HG03097 (cell line): ENCODE measurements around the gene MYO15A.
A peak's percentile ranks its signal among the peaks of the same experiment; 100 is the strongest.

ENCODE experiments used
- ATAC-seq: cut with Tn5 transposase; IDR thresholded peaks from one replicate; pipeline ENCODE4 v1.9.1; 2021; ENCODE audit not compliant: unreplicated experiment, low FRiP score

Gene MYO15A

DNA sequence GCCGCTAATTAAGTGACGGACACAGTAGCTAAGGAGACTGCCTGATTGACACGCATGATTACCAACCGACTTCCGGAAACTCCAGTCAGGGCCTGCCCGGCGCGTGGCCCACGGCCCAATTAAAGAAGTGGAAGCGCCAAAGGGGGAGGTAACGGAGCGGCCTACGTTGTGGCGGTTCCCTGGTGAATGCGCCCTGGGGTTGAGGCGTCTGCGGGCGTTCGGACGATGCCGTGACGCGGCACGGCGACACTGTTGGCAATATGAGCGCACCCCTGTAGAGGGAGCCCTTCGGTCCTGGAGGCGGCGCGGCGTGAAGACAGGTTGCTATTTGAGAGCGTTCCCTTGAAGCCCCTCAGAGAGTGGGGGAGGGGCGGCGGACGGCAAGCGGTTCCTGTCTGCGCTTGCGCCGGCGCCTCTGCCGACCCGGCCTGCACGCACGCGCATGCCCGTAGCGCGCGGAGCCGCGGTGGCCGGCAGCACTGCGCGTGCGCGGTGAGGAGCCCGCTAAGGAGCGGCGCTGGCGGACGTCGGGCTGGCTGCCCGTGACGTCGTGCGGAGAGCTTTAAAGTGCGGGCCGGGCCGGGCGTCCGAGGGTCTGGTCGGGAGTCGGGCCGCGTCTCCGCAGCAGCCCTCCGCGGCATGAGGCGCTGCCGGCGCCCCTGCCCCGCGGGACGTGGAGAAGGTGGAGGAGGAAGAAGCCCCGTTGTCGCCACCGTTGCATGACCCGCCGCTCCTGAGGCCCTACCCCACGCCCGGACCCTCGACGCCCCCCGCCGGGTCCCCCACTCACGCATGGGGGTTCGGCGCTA, 75.0 kb downstream of the MYO15A start, which contains the start of gene ALKBH5:
Gene ALKBH5 (plus strand): TSS at position 495 of the 809 bp plus-strand sequence. CDS start 416 bp downstream, outside the sequence.
- ATAC-seq, result peak; percentile 80

DNA sequence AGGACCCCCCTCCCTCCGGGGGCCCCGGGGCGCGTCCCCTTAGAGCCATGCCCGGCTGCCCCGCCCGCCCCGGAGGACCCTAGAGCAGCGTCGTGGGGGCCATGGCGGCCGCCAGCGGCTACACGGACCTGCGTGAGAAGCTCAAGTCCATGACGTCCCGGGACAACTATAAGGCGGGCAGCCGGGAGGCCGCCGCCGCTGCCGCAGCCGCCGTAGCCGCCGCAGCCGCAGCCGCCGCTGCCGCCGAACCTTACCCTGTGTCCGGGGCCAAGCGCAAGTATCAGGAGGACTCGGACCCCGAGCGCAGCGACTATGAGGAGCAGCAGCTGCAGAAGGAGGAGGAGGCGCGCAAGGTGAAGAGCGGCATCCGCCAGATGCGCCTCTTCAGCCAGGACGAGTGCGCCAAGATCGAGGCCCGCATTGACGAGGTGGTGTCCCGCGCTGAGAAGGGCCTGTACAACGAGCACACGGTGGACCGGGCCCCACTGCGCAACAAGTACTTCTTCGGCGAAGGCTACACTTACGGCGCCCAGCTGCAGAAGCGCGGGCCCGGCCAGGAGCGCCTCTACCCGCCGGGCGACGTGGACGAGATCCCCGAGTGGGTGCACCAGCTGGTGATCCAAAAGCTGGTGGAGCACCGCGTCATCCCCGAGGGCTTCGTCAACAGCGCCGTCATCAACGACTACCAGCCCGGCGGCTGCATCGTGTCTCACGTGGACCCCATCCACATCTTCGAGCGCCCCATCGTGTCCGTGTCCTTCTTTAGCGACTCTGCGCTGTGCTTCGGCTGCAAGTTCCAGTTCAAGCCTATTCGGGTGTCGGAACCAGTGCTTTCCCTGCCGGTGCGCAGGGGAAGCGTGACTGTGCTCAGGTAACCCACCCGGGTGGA, 75.8 kb downstream of the MYO15A start:
- ATAC-seq, result peak; percentile 6

DNA sequence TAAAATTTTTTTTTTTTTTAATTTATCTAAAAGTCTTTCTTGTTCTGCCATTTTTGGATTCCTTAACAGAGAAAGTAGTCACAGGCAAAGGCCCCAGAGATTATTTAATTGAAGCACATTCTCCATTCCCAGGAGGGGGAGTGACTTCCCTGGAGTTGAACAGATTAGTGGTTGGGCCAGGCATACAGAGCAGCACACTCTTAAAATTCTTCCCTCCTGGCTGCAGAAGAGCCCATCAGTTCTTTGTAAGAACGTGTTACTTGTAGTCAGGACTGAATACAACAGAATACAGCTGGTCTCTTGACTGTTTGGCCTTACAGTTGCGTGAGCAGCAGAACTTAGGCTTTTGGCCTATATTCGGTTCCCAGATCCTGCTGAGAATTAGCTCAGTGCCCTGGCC, 76.8 kb downstream of the MYO15A start:
- ATAC-seq, result no peak

DNA sequence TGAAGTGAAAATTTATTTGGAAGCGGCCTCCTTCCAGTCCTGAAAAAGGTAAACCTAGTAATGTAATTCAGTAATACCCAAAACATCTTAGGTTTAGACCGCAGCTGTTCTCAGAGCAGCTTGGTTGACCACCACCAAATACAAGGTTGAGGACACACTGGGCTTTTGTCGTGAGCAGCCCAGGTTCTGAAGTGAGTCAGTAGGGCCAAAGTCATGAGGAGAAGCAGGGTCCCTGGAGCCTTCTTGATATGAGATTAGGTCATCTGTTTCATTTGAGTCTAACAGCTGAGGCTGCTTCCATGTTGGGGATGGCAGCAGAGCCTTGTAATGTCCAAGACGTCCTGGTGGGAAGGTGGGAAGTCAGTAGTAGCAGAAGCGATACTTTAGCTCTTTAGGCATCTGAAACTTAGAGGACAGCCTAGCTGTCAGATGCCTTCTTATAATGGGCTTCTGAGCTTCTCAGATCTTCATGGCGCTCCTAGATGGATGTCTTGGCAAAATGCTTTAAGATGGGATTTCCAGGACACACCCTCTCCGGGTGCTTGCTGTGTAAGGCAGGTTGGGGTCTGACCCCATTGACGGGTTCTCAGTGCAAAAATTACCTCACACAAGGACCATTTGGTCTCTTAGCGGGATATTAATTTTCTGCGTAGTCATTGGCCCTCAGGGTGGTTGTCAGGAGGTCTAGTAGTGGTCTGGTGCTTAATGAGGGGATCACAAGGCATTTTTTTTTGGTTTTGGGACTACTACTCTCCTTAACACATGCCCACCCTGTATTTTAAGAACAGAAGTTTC, 77.5 kb downstream of the MYO15A start:
- no peak for ATAC-seq

DNA sequence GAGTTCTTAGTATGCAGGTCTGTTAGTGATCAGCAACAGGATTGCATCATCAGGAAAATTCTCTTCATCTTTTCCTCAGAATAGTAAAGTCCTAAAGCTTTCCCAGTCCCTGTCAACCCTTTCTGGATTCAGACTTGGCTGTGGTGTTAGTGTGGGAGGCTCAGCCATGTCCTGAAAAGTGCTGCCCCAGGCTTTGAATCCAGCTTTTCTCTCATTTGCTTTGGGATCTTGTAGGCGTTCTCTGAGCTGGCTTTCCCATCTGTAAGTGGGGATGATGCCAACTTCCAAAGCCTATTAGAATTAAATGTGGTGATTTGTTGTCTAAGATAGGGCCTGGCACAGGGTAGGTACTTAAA, 78.0 kb downstream of the MYO15A start:
- no peak for ATAC-seq

DNA sequence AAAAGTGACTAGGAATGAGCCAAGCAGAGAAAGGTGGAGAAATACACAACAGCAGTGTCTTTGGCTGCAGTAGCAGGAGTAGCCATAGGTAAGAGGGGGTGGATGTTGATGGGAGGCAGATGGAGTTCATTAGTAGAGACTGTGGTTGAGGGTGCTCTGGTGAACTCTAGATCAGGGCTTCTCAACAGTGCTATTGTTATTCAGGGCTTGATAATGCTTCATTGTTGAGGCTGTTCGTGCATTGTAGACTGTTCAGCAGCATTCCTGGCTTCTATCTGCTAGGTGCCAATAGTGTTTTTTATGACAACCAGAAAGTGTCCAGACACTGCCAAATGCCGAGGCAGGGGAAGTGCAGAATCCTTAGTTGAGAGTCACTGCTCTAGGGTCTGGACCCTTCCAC, 78.7 kb downstream of the MYO15A start:
- no peak for ATAC-seq

DNA sequence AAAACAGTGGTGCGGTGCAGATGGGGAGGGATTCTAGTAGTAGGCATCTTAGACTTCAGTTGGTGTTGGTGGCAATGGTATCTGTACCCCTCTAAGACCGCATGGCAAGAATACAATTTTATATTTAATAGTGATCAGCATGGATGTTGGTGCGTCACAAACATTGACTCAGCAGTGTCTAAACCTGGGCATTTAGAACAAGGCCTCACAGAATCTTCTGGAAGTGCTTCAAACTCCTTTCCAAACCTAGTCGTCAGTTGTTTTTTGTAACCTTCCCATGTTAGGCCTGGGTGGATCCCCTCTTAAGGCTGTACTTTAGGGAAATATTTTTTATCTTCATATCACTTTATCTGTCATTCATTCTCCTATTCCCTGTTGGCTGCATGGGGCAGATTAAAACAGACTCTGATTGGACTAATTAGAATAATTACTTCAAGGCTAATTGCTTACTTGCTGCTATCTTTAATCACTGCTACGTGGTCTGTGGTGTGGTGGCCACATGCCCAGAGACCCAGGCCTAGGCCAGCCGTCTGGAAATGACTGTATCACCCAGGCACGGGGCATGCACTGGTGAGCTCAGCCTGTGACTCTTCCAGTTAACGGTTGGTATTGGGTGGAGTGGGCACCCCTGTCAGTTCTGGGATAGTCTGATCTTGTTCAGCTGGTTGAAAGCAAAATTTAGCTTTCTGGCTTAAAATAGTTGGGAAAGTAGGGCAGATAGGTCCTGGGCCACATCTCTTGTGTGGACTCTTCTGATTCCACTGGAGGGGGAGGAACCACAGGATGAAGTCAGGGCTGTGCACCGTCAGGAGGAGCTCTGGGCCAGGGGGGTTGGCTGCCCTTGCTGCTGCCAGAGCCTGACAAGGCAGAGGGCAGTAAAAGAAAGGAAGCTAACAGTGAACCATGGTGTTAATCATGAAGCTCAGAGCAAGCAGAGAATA, 79.5 kb downstream of the MYO15A start:
- ATAC-seq, result no peak

DNA sequence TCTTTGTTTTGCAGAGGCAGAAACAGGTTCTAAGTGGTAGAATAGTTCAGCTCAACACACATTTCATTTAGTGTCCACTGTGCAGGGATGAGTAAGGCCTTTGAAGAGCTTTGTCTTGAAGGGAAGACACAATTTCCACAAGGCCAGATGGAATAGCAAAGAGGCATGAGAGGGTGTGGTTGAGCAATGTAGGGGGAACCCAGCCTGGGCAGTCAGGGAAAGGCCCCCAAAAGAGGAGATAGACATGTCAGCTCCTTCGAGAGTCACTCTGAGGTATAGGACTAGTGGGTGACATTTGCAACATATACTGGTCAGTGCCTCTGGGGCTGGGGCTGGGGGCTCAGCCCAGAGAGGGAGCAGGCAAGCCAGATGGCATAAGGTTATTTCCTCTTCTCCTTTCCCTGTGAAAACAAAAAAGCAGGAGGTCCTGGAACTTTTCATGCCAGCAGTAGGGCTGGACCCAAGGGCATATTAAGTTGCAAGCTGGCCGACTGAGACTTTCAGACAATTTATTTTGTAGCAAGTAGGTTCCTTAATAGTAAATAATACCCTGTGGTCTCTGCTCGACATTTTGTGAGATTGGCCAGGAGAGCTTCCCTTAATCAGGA, 82.2 kb downstream of the MYO15A start:
- ATAC-seq, result no peak

DNA sequence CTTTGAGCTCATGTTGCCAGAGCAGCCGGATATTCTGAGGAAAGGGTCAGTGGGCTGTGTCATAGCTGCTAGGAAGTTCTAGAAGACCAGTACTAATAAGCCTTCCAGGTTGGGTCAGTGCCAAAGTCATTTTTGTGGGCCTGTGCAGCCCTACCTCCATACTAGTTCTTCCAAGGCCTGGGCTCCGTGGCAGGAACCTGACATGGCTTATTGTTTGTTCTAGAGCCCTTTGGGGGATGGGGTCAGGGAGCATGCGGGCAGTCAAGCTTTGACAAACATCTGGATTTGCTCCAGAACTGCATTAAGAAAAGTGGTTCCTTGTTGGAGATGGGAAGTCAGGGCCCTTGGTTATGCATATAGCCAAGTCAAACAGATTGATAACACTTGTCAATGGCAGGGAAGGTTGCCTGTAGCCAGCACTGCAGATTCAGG, 82.7 kb downstream of the MYO15A start:
- ATAC-seq, result no peak

DNA sequence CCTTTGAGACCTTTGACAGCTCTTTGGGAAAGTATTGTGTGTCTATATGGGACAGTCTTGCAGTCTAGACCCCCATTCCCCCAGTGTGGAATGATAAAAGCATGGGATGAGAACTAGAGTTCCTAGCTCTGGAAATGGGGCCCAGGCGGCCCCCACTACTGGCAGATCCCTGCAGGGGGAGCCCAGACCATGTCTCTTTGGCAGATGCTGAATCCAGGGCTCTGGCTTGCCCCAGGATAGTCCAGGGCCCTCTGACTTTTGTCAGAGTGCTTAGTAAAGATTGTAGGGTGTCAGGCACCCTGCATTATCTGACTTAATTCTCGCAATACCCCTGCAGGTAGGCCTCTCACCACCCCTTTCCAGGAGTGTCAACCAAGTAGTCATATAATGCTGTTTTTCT, 83.4 kb downstream of the MYO15A start:
- no peak for ATAC-seq

DNA sequence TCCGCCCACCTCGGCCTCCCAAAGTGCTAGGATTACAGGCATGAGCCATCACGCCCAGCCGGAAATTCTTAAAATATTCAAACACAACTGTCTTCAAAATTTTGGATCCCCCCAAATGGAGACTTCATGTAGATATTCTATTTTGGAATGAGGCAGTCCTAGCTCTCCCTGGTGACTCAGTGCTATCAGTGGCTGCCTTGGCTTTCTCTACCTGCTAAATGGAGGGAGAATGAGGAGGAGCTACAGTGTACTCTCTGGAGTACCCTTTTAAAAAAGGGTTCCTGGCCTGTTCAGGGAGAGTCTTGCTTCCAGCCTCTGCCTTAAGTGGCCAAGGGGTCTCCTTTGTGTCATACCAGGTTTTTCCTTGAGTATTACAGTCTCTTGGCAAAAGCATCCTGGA, 85.8 kb downstream of the MYO15A start:
- no peak for ATAC-seq

DNA sequence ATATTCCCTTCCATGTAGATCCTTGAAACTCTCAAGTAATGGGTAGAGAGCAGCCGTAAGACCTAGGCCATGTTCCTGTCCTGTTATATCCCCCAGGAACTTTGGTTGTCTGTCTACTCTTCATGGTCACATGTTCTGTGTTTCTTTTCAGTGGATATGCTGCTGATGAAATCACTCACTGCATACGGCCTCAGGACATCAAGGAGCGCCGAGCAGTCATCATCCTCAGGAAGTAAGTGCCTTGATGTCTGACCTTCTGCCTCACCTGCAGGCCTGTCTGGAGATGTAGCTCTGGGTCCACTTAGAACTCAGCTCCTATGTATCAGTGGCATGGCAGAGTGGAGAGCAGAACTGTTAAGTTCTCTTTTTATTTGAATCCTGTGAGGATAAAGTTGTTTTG, 86.2 kb downstream of the MYO15A start:
- no peak for ATAC-seq

DNA sequence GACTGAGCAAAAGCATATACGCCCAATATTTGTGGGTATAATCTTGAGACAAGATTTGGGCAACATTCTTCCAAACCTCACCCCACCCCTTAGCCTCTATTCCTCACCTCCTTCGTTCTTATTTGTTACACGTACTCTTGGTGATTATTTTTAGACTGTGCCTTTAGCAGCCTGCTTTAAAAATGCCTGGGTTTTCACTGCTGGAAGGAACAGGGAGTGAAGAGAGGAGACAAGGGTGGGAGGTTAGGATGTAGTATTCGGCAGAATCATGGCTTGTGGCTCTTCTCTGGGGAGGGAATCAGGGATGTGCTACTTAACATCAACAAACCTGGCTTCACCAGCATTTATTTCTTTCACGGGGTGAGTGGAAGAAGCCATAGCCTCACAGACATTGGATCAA, 86.7 kb downstream of the MYO15A start:
- no peak for ATAC-seq

DNA sequence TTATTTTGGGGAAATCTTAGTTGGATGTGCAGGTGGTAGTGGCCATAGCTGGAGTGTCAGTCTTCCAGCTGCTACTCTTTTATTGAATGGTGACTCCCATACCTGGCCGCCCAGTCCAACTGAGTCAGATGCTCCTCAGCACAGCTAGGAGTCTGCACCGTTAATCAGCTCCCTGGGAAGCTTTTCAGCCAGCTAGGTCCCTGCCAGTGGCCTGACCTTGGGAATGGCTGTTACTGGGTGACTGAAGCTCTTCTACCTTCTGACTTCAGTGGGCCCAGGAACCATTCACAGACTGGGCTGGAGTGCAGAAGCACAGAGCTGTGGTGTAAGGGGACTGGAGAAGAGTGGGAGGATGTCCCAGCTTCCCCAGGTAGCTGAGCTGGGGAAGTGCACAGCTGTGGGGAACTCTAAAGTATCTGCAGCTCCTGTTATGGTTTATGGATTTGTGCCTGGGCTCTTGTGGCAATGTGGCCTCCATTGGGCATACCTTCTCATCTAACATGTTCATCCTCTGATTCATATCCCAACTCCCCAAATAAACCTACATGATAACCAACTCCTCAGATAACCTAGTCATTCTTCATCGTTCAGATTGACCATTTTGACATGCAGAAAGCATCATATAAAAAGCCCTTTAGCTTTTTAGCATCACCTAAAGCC, 89.1 kb downstream of the MYO15A start:
- ATAC-seq, result no peak

DNA sequence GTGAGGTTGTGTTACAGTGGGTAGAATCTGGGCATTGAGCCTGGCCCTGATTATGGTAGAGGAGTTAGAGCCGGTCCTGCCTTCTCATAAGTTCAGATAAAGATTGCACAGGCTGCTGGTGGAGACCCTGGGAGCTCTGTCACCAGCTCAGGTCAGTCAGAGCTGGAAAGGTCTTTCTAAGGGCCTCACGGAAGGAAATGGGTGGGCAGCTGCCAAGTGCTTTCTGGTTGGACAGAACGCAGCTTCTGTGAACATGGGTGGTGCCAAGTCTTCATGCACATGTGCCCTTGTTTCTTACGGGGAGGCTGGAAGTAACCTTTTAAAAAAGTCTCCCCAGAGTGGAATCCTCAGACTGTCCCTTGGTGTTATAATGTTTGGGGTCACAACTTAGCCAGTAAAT, 90.0 kb downstream of the MYO15A start:
- ATAC-seq, result no peak

DNA sequence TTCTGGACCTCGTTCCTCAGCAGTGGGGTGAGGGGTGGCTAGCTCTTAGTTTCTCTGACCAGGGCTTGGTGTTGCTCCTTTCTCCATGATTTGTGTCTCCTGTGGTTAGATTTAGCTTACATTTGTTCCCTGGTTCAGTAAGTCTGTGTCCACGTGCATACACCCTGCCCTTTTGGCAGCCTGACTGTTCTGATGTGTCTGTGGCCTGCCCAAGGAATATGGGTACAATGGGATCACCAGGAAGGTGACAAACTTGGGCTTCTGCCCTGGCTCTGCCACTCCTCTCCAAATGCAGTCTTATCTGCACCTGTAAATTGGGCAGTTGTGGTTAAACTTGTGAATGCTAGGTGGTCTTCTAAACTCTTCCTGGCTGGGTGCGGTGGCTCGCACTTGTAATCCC, 92.6 kb downstream of the MYO15A start:
- no peak for ATAC-seq

DNA sequence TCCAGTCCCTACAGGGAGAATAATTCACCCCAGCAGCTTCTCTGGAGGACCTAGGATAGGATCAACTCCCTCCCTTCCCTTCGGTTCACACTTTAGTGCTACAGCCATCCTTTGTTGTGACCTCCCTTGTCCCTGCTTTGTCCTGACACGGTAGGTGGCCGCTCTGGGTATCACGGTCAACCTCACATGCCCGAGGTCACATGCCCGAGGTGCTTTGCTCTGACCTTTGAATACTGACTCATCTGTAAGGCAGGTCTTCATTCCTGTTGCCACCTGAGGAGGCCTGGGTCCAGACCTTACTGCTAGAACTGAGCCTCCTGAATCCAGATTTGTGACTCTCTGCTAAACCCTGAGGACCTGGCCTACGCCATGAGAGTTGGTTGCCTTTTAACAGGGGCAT, 94.8 kb downstream of the MYO15A start:
- ATAC-seq, result no peak

DNA sequence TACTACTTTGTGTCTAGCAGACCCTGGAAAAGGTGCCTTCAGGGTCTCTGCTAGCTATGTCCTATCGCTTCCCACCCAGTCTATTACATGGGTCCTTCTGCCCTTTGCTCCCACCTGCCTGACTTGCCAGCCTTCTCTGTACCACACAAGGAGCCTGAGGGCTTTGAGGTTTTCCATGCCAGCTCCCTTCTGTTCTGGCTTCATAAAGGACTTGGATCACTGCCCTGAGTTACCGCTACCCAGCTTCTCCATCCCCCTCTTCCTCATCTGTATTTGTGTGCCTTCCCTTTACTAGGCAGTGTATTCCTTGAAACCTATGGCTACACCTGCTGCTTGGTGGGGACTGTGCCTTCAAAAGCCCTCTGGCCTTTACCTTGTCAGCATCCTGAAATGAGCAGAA, 97.3 kb downstream of the MYO15A start:
- no peak for ATAC-seq

DNA sequence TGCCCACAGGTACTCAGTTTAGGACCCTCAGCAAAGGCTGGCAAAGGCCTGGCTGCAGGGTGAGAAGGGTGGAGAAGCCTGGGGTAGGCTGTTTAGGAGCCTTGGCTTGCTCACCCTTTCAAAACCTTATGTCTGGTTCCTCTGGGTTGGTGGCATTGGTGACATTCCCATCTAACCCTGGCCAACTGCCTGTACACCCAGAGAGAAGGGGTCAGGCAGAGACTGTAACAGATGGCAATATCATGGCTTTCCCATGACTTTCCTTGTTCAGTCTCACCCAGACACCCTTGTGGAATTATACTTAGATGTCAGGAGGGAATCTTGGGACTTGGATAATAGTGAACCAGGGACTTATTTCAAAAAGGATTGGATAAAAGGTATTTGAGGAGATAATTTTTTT, 98.4 kb downstream of the MYO15A start:
- no peak for ATAC-seq
